AG04449 (cell line): ENCODE data around the gene STOM.

Experiments used
- CTCF ChIA-PET: fragments of 350-600 bp; formaldehyde crosslinking; extraction: SDS; loops from one replicate; lab custom pipeline; 2021; ENCODE audit warnings: antibody characterized with exemption; lab: Yijun Ruan, JAX
- POLR2A ChIA-PET: fragments of 400-600, 350-600 bp; formaldehyde crosslinking; extraction: SDS; loops from one replicate; lab custom pipeline; 2020; ENCODE audit warnings: antibody characterized with exemption, inconsistent platforms; lab: Yijun Ruan, JAX
- DNase-seq: peaks from one replicate; pipeline ENCODE4 v3.0.0-alpha.2; 2010; ENCODE audit warnings: low read depth, low spot score
- H3K4me3 ChIP-seq: 2 replicates; pipeline ENCODE4 v1.5.1; 2011; ENCODE audit warnings: low read depth, mild to moderate bottlenecking, control low read depth, low read length
- TF ChIP-seq, protein P1 (sequence below): IDR thresholded peaks from one replicate; pipeline ENCODE4 v1.5.1; 2011; ENCODE audit warnings: mild to moderate bottlenecking, moderate library complexity, low read length, control low read depth, inconsistent platforms; ENCODE audit not compliant: insufficient read depth; ENCODE audit errors: missing control alignments

Gene STOM

DNA sequence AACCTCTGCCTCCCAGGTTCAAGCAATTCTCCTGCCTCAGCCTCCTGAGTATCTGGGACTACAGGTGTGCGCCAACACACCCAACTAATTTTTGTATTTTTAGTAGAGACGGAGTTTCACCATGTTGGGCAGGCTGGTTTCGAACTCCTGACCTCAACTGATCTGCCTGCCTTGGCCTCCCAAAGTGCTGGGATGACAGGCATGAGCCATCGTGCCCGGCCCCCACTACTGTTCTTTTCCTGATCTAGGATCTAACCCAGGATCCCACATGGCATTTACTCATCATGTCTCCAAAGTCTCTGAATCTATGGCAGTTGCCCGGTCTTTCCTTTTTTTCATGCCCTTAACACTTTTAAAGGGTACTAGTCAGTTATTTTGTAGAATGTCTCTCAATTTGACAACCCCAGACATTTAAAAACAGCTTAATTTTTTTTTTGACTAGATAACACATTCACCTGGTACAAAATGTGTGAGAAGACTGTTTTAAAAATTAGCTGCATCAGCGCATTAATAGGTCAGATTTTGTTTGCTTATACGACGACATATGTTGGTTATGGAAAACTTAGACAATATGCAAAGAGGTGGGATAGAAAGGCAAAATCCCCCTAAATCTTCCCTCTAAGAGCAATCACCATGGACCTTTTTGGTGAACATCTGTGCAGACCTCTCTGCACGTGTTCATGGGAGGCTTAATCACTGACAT is 46.5 kb downstream of the STOM start:
- no peak overlapping the region for H3K4me3 ChIP-seq
- ChIA-PET POLR2A (no interaction called here), CTCF (interaction anchor here (1.0 to 11.3 kb wide), 5 partner anchors 8 to 110 kb away, joined by 3 to 597 read pairs (median 3); no protein-coding TSS in a partner anchor)
- DNase-seq = no peak
- TF ChIP-seq, protein P1, sequence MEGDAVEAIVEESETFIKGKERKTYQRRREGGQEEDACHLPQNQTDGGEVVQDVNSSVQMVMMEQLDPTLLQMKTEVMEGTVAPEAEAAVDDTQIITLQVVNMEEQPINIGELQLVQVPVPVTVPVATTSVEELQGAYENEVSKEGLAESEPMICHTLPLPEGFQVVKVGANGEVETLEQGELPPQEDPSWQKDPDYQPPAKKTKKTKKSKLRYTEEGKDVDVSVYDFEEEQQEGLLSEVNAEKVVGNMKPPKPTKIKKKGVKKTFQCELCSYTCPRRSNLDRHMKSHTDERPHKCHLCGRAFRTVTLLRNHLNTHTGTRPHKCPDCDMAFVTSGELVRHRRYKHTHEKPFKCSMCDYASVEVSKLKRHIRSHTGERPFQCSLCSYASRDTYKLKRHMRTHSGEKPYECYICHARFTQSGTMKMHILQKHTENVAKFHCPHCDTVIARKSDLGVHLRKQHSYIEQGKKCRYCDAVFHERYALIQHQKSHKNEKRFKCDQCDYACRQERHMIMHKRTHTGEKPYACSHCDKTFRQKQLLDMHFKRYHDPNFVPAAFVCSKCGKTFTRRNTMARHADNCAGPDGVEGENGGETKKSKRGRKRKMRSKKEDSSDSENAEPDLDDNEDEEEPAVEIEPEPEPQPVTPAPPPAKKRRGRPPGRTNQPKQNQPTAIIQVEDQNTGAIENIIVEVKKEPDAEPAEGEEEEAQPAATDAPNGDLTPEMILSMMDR = no peak

DNA sequence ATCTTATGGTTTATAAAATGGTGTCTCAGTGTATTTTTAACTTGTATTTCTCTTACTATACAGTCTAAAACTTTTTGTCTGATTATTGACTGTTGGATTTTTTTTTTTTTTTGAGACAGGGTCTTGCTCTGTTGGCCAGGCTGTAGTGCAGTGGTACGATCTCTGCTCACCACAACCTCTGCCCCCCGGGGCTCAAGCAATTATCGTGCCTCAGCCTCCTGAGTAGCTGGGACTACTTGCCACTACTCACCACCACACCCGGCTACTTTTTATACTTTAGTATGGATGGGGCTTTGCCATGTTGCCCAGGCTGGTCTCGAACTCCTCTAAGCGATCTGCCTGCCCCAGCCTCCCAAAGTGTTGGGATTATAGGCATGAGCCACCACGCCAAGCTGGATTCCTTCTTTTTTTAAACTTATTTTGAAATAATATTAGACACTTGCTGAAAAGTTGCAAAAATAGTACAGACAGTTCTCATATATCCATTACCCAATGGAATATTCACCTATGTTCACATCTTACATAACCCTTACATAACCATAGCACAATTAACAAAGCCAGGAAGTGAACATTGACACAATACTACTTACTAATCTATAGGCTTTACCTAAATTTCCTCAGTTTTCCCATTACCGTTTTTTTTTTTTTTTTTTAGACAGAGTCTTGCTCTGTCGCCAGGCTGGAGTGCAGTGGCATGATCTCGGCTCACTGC is 47.2 kb downstream of the STOM start:
- ChIA-PET POLR2A (no interaction called here), CTCF (interaction anchor here (0.8 to 11.3 kb wide), 7 partner anchors 9 to 110 kb away, joined by 3 to 597 read pairs (median 3); no protein-coding TSS in a partner anchor)
- no peak overlapping the region for H3K4me3 ChIP-seq
- DNase-seq = no peak
- TF ChIP-seq, protein P1 = no peak

DNA sequence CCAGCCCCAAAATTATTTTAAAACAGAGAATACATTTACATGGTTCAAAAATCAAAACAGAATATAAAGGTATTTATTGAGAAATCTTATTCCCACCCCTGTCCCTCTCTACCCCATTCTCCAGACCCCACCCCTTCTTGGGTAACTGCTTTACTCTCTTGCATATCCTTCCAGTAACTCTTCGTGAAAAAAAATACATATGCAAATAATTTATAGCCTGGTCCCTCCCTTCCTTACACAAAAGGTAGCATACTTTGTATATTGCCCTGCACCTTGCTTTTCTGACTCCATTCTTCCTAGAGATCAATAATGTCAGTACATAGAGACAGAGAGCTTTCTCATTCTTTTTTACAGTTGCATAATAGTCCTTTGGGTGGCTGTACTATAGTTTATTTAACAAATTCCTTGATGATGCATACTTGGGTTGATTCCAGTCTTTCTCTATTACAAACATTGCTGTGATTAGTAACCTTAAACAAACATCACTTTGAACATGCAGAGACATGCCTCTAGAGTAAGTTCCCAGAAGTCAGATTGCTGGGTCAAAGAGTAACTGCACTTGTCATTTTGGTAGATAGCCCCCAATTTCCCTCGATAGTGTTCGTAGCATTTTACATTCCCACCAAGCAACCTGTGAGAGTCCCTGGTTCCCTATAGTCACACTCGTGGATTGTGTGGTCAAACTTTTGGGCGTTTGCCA is 47.9 kb downstream of the STOM start:
- POLR2A ChIA-PET = no interaction called here
- DNase-seq = peak; percentile 87
- CTCF ChIA-PET = interaction anchor here (0.8 to 11.3 kb wide), 8 partner anchors 10 to 109 kb away, joined by 3 to 597 read pairs (median 14); no protein-coding TSS in a partner anchor
- TF ChIP-seq, protein P1 = no peak
- H3K4me3 ChIP-seq = no peak overlapping the region

DNA sequence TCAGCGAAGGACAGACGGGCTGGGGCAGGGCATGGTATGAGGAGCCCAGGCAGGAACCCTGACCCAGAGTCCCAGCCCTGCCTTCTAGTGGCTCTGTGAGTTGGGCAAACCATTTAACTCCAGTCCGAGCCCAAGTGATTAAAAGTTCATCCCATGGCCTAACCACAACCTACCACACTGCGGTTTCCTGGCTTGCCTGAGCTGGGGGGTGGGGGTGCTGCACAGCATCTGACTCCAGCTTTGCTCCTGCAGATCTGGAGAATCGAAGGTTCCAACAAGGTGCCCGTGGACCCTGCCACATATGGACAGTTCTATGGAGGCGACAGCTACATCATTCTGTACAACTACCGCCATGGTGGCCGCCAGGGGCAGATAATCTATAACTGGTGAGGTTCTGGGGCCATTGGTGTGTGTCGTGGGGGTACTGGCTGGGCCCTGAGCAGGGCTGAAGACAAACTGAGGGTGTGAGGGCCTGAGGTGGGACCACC is 49.0 kb downstream of the STOM start:
- ChIA-PET POLR2A (interaction anchor here (1.5 kb wide), 1 partner anchor 77 kb away, joined by 4 read pairs; no protein-coding TSS in a partner anchor), CTCF (interaction anchor here (0.8 to 11.3 kb wide), 30 partner anchors 8 to 137 kb away, joined by 3 to 597 read pairs (median 16); partner anchors contain the start of gene GSN)
- DNase-seq = no peak
- TF ChIP-seq, protein P1 = no peak
- H3K4me3 ChIP-seq = no peak overlapping the region

DNA sequence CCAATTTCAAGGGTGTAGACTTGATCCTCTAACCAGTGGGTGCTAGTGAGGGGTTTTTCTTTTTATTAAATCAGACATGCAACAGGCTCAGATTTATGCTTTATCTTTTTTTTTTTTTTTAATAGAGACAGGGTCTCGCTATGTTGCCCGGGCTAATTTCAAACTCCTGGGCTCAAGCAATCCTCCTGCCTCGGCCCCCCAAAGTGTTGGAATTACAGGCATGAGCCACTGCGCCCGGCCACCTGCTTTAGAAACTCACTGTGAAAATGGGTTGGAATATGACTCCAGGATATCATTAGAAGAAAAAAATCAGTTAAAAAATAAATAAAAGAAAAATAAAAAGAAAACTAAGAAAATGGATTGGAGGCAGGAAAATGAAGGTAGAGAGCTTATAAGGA is 50.7 kb downstream of the STOM start:
- CTCF ChIA-PET = interaction anchor here (0.6 to 11.3 kb wide), 56 partner anchors 10 to 343 kb away, joined by 3 to 597 read pairs (median 8); partner anchors contain the start of genes GSN and RAB14
- POLR2A ChIA-PET = interaction anchor here (0.6 to 1.5 kb wide), 3 partner anchors 34 to 79 kb away, joined by 3 to 4 read pairs (median 3); no protein-coding TSS in a partner anchor
- H3K4me3 ChIP-seq = no peak overlapping the region
- TF ChIP-seq, protein P1 = no peak
- DNase-seq = no peak
